ENCODE measurements around the gene WNT7A.

Gene WNT7A

DNA sequence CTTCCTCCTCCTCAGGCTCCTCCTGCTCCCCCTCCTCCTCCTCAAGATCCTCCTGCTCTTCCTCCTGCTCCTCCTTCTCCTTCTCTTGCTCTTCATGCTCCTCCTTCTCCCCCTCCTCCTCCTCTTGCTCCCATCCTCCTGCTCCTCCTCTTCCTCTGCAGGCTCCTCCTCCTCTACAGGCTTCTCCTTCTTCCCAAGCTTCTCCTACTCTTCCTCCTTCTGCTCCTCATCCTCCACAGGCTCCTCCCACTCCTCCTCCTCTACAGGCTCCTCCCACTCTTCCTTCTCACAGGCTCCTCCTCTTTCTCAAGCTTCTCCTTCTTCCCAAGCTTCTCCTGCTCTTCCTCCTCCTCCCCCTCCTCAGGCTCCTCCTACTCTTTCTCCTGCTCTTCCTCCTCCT, 47.7 kb downstream of the WNT7A start:
- TF ChIP-seq ZNF274 (IDR thresholded peaks at IDR 0.05; ENCODE audit: low read depth, low read length): no peak
- TF ChIP-seq SUZ12 (IDR thresholded peaks at IDR 0.05; ENCODE audit: extremely low read depth, insufficient read depth, insufficient read length): no peak
- no peak for TF ChIP-seq YY1 (IDR thresholded peaks at IDR 0.05; ENCODE audit: insufficient read depth, insufficient read length)
- H3K27me3 ChIP-seq (ENCODE audit: insufficient read depth, insufficient read length): peaks cover 14% of the 10 kb centered on the region
- H3K4me3 ChIP-seq (ENCODE audit: insufficient read length, low read depth): no peak overlapping the region
- no peak overlapping the region for H3K9ac ChIP-seq (ENCODE audit: insufficient read length, low read depth)
- no peaks in the 10 kb centered on the region; the same call in 1 of the 2 replicates for H3K9me3 ChIP-seq (ENCODE audit: insufficient read depth, low read length)
- no peaks in the 10 kb centered on the region for H3K36me3 ChIP-seq (ENCODE audit: insufficient read depth, insufficient read length, low read length)
- DNase-seq (ENCODE audit: low read depth, low spot score): no peak
- peaks cover 2% of the 10 kb centered on the region for H3K4me1 ChIP-seq (ENCODE audit: insufficient read depth, insufficient read length)

DNA sequence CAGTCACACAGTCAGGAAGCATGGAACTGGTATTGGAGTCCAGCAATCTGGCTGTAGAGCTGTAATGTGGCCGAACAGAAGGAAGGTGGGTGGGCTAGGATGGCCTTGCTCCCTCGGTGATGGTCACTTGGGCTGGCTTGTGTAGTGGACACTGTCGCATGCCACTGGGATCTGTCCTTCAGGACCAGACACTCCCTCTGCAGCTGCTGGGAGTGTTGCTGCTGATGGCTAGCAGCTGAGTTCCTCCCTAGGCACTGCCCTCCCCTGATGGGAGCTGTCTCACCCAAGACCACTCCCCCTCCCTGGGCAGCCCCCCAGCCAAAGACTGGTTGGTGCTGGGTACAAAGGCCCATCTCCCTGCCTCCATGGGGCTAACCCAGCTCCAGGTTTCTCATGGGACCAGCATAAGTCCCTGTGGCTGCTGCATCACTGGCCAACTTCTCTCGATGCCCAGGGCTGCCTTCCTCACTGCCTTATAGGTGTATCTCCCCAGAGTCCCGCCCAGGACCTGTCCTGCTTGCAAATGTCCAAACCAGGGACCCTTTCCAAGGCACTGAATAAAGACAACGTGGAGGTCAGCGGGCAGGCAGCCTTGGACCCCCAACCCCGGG, 48.4 kb downstream of the WNT7A start:
- no peaks in the 10 kb centered on the region; the same call in 1 of the 2 replicates for H3K9me3 ChIP-seq (ENCODE audit: insufficient read depth, low read length)
- no peak for DNase-seq (ENCODE audit: low read depth, low spot score)
- TF ChIP-seq SUZ12 (IDR thresholded peaks at IDR 0.05; ENCODE audit: extremely low read depth, insufficient read depth, insufficient read length) (no peak), ZNF274 (IDR thresholded peaks at IDR 0.05; ENCODE audit: low read depth, low read length) (no peak)
- peaks cover 5% of the 10 kb centered on the region for H3K4me1 ChIP-seq (ENCODE audit: insufficient read depth, insufficient read length)
- H3K36me3 ChIP-seq (ENCODE audit: insufficient read depth, insufficient read length, low read length): no peaks in the 10 kb centered on the region
- H3K27me3 ChIP-seq (ENCODE audit: insufficient read depth, insufficient read length): peaks cover 14% of the 10 kb centered on the region
- H3K4me3 ChIP-seq (ENCODE audit: insufficient read length, low read depth): no peak overlapping the region
- H3K9ac ChIP-seq (ENCODE audit: insufficient read length, low read depth): no peak overlapping the region

DNA sequence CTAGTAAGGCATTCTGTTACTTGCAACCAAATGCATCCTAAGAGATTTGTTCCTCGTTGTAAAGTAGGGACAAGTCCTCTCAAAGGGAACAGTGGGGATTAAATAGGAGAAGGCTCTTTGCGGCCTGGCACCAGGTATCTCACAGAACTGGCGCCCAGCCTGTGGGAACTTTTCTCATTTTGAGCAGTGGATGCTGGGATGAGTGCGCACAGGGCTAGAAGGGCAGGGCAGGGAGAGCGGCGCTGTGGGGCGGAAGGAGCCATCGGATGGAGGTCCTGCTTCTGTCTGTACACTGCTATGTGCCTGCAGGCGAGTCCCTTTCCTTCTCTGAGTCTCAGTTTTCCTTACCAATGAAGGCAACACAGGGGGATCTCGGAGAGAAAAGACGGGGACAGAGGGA, 50.6 kb downstream of the WNT7A start:
- peaks cover 16% of the 10 kb centered on the region for H3K4me1 ChIP-seq (ENCODE audit: insufficient read depth, insufficient read length)
- no peaks in the 10 kb centered on the region; the same call in 1 of the 2 replicates for H3K9me3 ChIP-seq (ENCODE audit: insufficient read depth, low read length)
- no peak for DNase-seq (ENCODE audit: low read depth, low spot score)
- H3K27me3 ChIP-seq (ENCODE audit: insufficient read depth, insufficient read length): peaks cover 12% of the 10 kb centered on the region
- TF ChIP-seq YY1 (IDR thresholded peaks at IDR 0.05; ENCODE audit: insufficient read depth, insufficient read length) (no peak), ZNF274 (IDR thresholded peaks at IDR 0.05; ENCODE audit: low read depth, low read length) (no peak), SUZ12 (IDR thresholded peaks at IDR 0.05; ENCODE audit: extremely low read depth, insufficient read depth, insufficient read length) (no peak)
- no peak overlapping the region for H3K4me3 ChIP-seq (ENCODE audit: insufficient read length, low read depth)
- no peak overlapping the region for H3K9ac ChIP-seq (ENCODE audit: insufficient read length, low read depth)
- H3K36me3 ChIP-seq (ENCODE audit: insufficient read depth, insufficient read length, low read length): no peaks in the 10 kb centered on the region

DNA sequence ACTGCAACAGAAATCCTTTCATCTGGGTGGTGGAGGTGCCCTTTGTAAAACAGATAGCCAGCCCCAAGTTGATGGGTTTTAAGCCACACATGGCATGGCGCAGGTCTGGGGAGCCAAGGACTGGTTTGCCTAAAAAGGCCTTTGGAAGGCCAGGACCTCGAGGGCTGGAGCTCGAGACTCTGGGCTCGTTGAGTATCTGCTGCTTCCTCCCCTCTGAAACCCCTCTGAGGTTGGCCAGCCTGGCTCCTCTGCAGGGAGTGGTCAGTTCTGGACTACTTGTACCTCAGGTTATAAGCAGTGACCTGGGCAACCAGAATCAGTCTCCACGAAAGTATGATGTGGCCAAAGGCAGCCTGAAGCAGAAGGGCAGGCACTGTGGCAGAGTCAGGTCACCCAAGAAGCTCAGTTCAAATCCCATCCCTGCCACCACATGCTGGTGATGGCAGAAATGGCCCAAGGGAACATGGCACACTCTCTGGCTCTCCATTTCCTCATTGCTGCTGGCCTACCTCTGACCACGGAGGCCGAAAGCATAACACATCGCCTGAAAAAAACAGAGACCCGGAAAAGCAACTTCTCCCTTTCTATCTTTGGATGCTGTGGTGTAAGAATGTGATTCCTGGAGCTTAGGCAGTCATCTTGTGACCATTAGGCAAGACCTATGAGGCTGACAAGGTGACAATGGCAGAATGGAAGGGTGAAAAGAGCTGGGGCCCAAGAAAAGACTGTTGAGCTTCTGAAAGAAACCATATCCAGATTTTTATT, 51.2 kb downstream of the WNT7A start:
- Histone ChIP-seq H3K27me3 (ENCODE audit: insufficient read depth, insufficient read length) (peaks cover 12% of the 10 kb centered on the region), H3K4me1 (ENCODE audit: insufficient read depth, insufficient read length) (peaks cover 16% of the 10 kb centered on the region), H3K9ac (ENCODE audit: insufficient read length, low read depth) (no peak overlapping the region), H3K4me3 (ENCODE audit: insufficient read length, low read depth) (no peak overlapping the region), H3K36me3 (ENCODE audit: insufficient read depth, insufficient read length, low read length) (no peaks in the 10 kb centered on the region), H3K9me3 (ENCODE audit: insufficient read depth, low read length) (no peaks in the 10 kb centered on the region; the same call in 1 of the 2 replicates)
- DNase-seq (ENCODE audit: low read depth, low spot score): no peak
- TF ChIP-seq ZNF274 (IDR thresholded peaks at IDR 0.05; ENCODE audit: low read depth, low read length): no peak
- no peak for TF ChIP-seq YY1 (IDR thresholded peaks at IDR 0.05; ENCODE audit: insufficient read depth, insufficient read length)
- no peak for TF ChIP-seq SUZ12 (IDR thresholded peaks at IDR 0.05; ENCODE audit: extremely low read depth, insufficient read depth, insufficient read length)

DNA sequence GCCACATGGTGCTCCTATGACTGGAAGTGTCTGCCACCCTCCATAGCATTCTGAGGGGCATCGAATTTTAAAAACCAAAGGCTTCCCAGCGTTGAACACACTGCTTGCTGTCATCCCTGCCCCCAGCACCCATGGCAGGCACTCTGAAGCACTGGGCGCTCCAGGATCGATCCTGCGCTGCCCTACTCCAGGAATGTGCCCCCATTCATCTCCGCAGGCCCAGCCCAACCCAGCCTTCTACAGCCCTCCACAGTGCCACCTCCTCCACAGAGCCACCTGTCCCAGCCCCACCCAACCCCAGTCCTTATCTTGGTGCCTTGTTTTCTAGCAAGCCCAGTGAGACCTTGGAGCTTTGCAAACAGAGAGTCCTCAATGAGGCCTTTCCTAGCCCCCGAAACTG, 52.2 kb downstream of the WNT7A start:
- H3K4me1 ChIP-seq (ENCODE audit: insufficient read depth, insufficient read length): peaks cover 23% of the 10 kb centered on the region
- H3K27me3 ChIP-seq (ENCODE audit: insufficient read depth, insufficient read length): peaks cover 12% of the 10 kb centered on the region
- H3K4me3 ChIP-seq (ENCODE audit: insufficient read length, low read depth): no peak overlapping the region
- H3K9ac ChIP-seq (ENCODE audit: insufficient read length, low read depth): no peak overlapping the region
- no peaks in the 10 kb centered on the region for H3K36me3 ChIP-seq (ENCODE audit: insufficient read depth, insufficient read length, low read length)
- no peaks in the 10 kb centered on the region; the same call in 1 of the 2 replicates for H3K9me3 ChIP-seq (ENCODE audit: insufficient read depth, low read length)
- TF ChIP-seq YY1 (IDR thresholded peaks at IDR 0.05; ENCODE audit: insufficient read depth, insufficient read length) (no peak), SUZ12 (IDR thresholded peaks at IDR 0.05; ENCODE audit: extremely low read depth, insufficient read depth, insufficient read length) (no peak), ZNF274 (IDR thresholded peaks at IDR 0.05; ENCODE audit: low read depth, low read length) (no peak)
- no peak for DNase-seq (ENCODE audit: low read depth, low spot score)

DNA sequence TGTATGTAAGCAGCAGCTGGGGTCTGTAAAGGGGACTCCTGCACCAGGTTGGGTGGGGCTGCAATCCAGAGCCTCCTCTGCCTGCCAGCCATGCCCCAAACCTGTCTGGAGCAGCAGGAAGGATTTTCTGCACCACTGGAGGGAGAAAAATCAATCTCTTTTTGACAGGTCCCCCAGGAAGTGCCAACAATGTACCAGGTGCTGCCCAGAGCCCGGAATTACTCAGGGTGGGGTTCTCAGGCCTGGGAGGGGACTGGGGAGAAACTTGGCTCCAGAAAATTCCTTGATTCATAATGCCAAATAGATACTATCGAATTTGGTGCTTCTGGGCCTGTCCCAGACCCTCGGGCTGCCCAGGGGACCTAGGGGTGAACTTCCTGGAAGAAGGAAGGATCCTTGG, 52.6 kb downstream of the WNT7A start:
- Histone ChIP-seq H3K36me3 (ENCODE audit: insufficient read depth, insufficient read length, low read length) (no peaks in the 10 kb centered on the region), H3K4me1 (ENCODE audit: insufficient read depth, insufficient read length) (peaks cover 23% of the 10 kb centered on the region), H3K4me3 (ENCODE audit: insufficient read length, low read depth) (no peak overlapping the region), H3K9ac (ENCODE audit: insufficient read length, low read depth) (no peak overlapping the region), H3K9me3 (ENCODE audit: insufficient read depth, low read length) (no peaks in the 10 kb centered on the region; the same call in 1 of the 2 replicates), H3K27me3 (ENCODE audit: insufficient read depth, insufficient read length) (peaks cover 12% of the 10 kb centered on the region)
- no peak for DNase-seq (ENCODE audit: low read depth, low spot score)
- TF ChIP-seq ZNF274 (IDR thresholded peaks at IDR 0.05; ENCODE audit: low read depth, low read length): no peak
- TF ChIP-seq SUZ12 (IDR thresholded peaks at IDR 0.05; ENCODE audit: extremely low read depth, insufficient read depth, insufficient read length): no peak
- no peak for TF ChIP-seq YY1 (IDR thresholded peaks at IDR 0.05; ENCODE audit: insufficient read depth, insufficient read length)

DNA sequence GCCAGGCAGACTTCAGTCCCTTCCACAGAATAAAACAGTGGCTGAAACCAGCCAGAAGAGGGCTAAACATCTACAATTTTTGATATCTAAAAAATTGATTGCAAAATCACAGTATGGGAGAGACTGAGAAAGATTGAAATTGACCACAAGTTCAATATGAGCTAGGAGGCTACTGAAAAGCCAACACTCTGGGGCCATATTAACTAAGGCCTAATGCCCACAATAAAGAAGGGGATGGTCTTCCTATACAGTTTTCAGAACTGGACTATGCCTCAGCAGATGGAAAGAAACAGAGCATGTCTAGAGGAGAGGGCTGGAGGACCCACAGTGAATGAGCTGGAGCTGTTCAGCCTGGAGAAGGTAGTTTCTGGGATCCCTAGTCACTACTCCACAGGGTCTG, 53.2 kb downstream of the WNT7A start:
- Histone ChIP-seq H3K27me3 (ENCODE audit: insufficient read depth, insufficient read length) (peaks cover 12% of the 10 kb centered on the region), H3K4me1 (ENCODE audit: insufficient read depth, insufficient read length) (peaks cover 23% of the 10 kb centered on the region)

More for the DNA sequence above, 53.2 kb downstream of the WNT7A start:
- H3K36me3 ChIP-seq (ENCODE audit: insufficient read depth, insufficient read length, low read length): no peaks in the 10 kb centered on the region
- H3K4me3 ChIP-seq (ENCODE audit: insufficient read length, low read depth): no peak overlapping the region
- DNase-seq (ENCODE audit: low read depth, low spot score): no peak
- H3K9ac ChIP-seq (ENCODE audit: insufficient read length, low read depth): no peak overlapping the region
- H3K9me3 ChIP-seq (ENCODE audit: insufficient read depth, low read length): no peaks in the 10 kb centered on the region; the same call in 1 of the 2 replicates
- TF ChIP-seq YY1 (IDR thresholded peaks at IDR 0.05; ENCODE audit: insufficient read depth, insufficient read length) (no peak), SUZ12 (IDR thresholded peaks at IDR 0.05; ENCODE audit: extremely low read depth, insufficient read depth, insufficient read length) (no peak), ZNF274 (IDR thresholded peaks at IDR 0.05; ENCODE audit: low read depth, low read length) (no peak)

Data from NT2/D1 (cell line).